PFSK-1 (cell line): ENCODE results near the gene PUS1.

Source experiments
- FOXP2 ChIP-seq: optimal IDR thresholded peaks from 2 replicates; pipeline ENCODE3; 2011; ENCODE audit warnings: borderline replicate concordance, control low read depth, inconsistent platforms; ENCODE audit not compliant: insufficient read depth; ENCODE audit errors: extremely low read length, extremely low read depth
- POLR2AphosphoS5 ChIP-seq: IDR thresholded peaks from 2 replicates; pipeline ENCODE4 v1.6.1; 2012; ENCODE audit warnings: low read depth, mild to moderate bottlenecking, control low read depth, low read length, moderate library complexity
- TAF1 ChIP-seq: IDR thresholded peaks from 2 replicates; pipeline ENCODE4 v1.6.1; 2012; ENCODE audit warnings: low read length, control low read depth, borderline replicate concordance; ENCODE audit not compliant: insufficient read depth
- TF ChIP-seq, protein P1 (sequence below), 2 experiments: IDR thresholded peaks; 2 replicates each; pipeline versions ENCODE4 v1.6.1 to v1.8.0; 2011 to 2012; ENCODE audit warnings: low read depth in 2 of 2, low read length in 2 of 2, control low read depth in 1 of 2, inconsistent platforms in 1 of 2, mild to moderate bottlenecking in 1 of 2, moderate library complexity in 1 of 2; ENCODE audit not compliant: insufficient read depth in 1 of 2

DNA sequence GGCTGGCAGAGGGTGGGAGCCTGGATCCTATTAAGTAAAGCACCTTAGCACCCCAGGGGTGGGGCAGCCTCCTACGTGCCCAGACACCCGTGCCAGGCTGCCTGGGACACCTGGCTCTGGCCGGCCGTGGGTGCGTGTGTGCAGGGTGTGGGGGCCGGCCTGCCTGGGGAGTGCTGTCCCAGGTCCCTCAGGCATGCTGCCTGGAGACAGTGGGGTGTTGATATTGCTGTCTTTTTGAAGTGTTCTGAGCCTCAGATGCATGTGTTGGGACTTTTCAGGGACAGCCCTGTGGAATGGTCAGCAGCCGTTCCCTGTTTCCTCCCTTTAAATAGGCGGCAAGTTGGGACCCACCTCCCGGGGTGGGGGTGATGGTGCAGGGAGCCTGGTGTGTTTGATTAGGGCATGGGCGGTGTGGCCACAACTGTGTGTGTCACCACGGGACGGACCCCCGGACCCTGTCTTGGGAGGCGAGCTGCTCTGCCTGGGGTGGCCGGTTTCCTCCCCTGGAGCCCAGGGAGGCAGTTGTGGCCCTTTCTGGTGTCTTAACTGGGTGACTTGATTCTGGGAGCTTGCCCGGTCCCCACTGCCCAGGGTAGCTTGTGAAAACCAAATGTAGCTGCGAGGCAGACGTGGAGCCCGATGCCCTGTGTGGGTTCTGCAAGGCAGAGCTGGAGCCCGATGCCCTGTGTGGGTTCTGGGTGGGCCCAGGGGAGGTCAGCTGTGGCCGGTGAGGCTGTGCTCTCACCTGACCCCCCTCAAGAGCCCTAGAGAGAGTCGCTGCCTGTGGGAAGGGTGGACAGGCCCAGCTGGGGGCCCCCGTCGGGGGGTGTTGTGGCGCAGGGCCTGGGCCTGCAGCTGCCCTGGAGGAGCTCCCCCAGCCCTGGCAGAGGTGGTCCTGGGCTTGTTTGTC lies 26.5 kb upstream of the PUS1 start:
- no peak for TF ChIP-seq POLR2AphosphoS5
- TF ChIP-seq TAF1: no peak
- no peak for TF ChIP-seq FOXP2
- TF ChIP-seq, protein P1, sequence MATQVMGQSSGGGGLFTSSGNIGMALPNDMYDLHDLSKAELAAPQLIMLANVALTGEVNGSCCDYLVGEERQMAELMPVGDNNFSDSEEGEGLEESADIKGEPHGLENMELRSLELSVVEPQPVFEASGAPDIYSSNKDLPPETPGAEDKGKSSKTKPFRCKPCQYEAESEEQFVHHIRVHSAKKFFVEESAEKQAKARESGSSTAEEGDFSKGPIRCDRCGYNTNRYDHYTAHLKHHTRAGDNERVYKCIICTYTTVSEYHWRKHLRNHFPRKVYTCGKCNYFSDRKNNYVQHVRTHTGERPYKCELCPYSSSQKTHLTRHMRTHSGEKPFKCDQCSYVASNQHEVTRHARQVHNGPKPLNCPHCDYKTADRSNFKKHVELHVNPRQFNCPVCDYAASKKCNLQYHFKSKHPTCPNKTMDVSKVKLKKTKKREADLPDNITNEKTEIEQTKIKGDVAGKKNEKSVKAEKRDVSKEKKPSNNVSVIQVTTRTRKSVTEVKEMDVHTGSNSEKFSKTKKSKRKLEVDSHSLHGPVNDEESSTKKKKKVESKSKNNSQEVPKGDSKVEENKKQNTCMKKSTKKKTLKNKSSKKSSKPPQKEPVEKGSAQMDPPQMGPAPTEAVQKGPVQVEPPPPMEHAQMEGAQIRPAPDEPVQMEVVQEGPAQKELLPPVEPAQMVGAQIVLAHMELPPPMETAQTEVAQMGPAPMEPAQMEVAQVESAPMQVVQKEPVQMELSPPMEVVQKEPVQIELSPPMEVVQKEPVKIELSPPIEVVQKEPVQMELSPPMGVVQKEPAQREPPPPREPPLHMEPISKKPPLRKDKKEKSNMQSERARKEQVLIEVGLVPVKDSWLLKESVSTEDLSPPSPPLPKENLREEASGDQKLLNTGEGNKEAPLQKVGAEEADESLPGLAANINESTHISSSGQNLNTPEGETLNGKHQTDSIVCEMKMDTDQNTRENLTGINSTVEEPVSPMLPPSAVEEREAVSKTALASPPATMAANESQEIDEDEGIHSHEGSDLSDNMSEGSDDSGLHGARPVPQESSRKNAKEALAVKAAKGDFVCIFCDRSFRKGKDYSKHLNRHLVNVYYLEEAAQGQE (IDR thresholded peaks at IDR 0.05; ENCODE audit: insufficient read depth in 1 of 2, low read depth in 2 of 2, low read length in 2 of 2): no peak
